Stimulated activated CD8-positive, alpha-beta memory T cell treated with anti-CD3 and anti-CD28 coated beads, Interleukin-15, amount 100 ng/mL, for 1 hour (primary cell): Measurements from ENCODE around the gene CASZ1.

Experiments used
- DNase-seq: peaks from one replicate; pipeline ENCODE4 v3.0.0-alpha.2; 2020; ENCODE audit warnings: low read depth

CASZ1 gene

GRCh38 chr1:10635992-10636391 lies 160.5 kb downstream of the CASZ1 start:
- DNase-seq = no peak

GRCh38 chr1:10635085-10635896 lies 161.2 kb downstream of the CASZ1 start:
- DNase-seq = no peak

DNA sequence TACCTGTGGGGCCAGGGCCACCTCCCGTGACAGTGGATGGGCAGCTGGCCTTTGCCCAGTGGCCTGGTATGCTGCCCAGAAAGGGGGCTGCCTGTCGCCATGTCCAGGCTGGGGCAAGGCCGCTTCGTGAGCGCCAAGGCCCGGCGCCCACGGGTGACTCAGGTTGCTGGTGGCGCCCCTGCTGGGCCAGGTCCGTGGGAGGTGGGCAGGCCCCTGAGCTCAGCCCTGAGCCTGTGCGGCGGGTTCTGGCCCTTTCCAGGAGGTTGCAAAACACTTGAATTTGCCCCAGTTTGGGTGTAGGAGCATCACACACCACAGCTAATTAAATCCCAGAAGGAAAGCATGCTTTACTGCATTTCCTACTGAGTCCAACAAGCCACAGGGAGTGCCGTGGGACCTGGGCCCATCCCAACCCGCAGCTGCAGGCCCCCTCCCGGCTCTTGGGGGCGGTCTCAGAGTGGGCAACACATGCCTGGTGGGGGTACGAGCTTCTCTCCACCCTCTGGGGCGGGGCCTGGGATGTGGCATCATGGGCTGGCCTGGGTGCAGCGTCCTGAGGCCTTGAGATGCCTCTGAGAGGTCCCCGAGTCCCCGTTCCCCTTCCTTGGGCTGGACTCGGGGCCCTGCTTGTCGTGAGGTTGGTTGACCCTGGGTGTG lies 161.9 kb downstream of the CASZ1 start:
- DNase-seq = no peak

DNA sequence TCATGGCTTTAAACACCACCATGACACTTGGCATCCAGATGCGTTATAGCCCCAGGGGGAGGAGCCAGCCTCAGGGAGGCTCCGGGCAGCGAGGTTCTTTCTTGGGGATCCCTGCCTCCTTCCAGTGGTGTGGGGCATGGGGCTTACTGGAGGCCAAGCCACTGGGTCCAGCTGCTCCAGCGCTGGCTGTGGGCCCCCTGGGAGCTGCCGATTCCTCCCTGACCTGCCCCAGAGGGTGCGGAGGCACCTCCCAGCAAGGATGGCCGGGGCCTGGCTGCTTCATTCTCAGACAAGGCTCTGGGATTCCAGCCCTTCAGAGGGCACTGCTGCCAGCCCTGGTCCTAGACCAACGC lies 162.4 kb downstream of the CASZ1 start:
- no peak for DNase-seq

DNA sequence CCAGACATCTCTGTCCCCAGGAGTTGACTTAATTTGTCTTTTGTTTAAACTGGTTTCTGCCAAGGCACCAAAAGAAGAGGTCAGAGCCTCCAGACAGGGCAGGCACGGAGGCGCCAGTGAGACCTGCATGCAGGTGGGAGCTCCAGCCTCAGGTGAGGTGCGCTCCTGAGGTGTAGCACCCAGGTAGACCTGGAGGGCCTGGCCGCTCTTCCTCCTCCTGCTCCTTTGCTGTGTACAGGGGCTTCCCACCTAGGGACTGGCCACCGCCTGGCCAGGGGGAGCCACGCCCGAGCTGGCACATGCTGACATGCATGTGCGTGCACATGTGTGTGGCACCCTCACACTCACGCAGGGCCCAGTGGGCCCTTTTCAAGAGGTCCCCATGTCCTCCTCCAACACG lies 163.0 kb downstream of the CASZ1 start:
- no peak for DNase-seq

DNA sequence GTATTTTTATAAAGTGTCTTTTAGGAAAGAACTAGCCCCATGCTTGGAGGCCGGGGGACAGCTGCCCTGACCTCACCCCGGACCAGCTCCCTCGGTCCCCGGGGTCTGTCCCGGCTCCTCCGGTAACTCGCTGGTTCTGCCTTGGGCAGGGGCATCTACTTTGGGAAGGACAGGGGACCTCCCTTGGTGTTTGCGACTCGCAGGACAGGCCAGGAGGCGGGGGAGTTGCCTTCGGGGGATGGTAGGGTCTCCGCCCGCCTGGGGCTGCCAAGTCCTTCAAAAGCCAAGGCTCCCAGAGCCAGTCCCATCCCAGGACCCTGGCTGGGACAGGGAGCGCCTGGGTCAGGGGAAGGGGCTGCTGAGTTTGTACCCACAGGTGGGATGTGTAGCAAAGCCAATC lies 163.8 kb downstream of the CASZ1 start:
- DNase-seq = no peak

GRCh38 chr1:10631811-10632593 lies 164.4 kb downstream of the CASZ1 start:
- no peak for DNase-seq

GRCh38 chr1:10631121-10631810 lies 165.2 kb downstream of the CASZ1 start:
- DNase-seq = no peak

- no peak for DNase-seq
Observed at GRCh38 chr1:10630661-10631120, 165.8 kb downstream of the CASZ1 start.

- no peak for DNase-seq
Observed at GRCh38 chr1:10629816-10630571, 166.5 kb downstream of the CASZ1 start.

DNA sequence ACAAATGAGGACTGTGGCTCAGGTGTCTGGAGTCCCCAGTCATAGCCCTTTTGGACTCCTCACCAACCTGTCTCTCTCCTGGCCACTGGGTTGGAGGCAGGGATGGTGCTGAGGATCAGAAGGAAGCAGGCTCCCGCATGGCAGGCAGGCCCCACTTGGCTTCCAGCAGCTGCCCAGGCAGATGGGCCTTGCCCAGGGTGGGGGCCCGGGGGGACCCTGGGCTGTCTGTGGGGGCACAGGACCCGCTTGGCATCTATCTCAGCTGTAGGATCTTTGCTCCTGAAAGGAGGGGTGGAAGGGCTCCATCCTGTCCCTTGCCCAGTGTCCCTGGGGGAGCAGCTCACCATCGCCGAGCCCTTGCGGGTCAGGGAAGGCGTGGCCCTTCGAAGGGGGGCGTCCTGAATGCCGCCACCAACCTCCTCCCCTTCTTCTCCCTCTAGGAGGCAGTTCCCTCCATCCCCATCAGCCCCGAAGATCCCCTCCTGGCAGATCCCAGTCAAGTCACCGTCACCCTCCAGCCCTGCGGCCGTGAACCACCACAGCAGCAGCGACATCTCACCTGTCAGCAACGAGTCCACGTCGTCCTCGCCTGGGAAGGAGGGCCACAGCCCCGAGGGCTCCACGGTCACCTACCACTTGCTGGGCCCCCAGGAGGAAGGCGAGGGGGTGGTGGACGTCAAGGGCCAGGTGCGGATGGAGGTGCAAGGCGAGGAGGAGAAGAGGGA lies 167.2 kb downstream of the CASZ1 start:
- no peak for DNase-seq

DNA sequence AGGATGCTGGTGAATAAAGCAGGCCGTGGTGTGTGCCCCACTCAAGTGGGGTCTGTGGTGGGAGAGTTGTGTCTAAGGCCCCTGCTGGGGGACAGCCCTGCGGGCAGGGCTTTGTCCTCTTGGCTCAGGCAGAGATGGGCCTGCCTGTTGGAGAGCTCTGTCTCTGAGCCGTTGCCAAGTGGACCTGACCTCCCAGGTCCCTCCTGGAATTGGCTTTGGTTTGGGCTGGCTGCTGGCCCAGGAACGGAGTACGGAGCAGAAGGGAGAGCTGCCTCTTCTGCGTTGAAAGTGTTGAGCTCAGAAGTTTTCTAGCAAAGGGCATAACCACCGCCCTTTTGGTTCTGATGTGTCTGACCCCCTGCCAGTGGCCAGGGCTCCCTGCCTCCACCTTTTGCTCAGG lies 167.8 kb downstream of the CASZ1 start:
- DNase-seq = no peak

DNA sequence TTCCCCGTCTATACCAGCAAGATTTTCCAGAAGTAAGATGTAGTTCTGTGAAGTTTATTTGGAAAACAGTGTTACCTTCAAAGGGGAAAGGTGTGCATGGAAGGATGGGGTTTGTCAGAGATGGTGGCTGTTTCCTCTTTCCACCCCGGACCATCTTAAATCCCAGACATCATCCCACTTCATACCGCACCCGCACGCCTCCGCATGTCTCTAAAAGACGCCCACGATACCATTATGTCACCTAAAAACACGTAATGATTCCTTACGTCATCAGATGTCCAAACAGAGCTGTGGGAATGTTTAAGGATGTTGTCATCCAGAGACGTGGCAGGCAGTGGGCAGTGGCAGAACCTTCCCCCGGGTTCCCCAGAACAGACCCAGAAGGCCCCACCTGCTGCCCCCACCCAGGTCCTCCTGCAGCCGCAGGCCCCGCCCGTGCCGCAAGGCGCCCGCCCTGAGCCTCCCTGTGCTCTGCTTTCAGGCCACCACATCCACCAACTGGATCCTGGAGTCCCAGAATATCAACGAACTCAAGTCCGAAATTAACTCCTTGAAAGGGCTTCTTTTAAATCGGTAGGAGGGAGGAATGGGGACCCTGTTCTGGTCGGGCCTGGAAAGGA lies 169.5 kb downstream of the CASZ1 start:
- no peak for DNase-seq

- no peak for DNase-seq
Observed at GRCh38 chr1:10626131-10626731, 170.2 kb downstream of the CASZ1 start.

GRCh38 chr1:10625554-10625953 lies 170.9 kb downstream of the CASZ1 start:
- DNase-seq = no peak

DNA sequence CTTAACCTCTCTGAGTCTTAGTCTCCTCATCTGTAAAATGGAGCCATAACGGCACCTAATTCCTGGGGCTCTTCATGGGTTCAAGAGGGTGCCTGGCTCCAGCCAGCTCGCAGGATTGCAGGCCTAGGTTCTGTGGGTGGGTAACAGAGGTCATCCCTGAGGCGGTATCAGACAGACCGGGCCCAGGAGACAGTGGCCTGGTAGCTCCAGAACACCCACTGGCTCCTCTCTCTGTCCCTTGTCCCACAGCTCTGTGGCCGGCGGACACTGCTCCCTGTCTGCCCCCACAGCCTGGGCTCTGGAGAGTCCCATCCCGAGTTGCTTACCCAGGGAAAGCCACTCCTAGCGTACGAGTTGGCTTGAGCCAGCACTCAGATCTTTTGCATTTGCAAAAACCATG lies 171.4 kb downstream of the CASZ1 start:
- no peak for DNase-seq

DNA sequence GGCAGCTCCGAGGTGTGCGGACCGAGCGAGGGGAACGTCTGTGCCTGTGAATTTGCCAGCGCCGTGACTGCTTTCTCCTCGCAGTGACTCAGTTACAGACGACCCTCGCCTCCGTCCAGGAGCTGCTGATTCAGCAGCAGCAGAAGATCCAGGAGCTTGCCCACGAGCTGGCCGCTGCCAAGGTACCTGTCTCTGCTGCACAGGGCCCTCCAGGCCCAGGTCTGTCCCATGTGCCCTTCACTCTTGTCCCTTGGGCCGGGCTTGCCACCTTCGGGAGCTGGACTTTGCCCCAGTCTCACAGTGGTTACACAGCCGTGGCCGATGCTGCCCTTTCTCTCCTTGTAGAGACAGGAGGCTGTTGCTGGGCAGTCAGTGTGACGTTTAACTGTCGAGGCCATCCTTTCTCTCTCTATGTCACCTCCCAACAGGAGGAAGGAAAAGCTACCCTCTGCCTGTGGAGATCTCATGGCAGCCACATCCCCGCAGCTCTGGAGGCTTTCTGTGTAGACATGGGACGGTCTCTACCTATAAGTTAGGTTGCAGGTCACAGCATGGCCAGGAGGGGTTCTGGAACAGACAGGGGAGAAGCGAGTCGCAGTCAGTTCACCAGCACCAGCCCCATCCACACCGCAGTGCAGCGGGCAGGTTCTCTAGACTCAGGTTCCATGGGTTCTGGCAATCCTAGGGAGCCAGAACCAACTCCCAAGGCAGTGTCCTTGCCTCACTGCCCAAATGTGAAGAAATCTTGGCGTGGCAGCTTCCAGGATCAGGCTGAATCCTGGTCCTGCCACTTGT lies 172.0 kb downstream of the CASZ1 start:
- no peak for DNase-seq

GRCh38 chr1:10623686-10624145 lies 172.7 kb downstream of the CASZ1 start:
- DNase-seq = no peak
